ENCODE results near the gene ETNPPL.

ETNPPL gene

DNA sequence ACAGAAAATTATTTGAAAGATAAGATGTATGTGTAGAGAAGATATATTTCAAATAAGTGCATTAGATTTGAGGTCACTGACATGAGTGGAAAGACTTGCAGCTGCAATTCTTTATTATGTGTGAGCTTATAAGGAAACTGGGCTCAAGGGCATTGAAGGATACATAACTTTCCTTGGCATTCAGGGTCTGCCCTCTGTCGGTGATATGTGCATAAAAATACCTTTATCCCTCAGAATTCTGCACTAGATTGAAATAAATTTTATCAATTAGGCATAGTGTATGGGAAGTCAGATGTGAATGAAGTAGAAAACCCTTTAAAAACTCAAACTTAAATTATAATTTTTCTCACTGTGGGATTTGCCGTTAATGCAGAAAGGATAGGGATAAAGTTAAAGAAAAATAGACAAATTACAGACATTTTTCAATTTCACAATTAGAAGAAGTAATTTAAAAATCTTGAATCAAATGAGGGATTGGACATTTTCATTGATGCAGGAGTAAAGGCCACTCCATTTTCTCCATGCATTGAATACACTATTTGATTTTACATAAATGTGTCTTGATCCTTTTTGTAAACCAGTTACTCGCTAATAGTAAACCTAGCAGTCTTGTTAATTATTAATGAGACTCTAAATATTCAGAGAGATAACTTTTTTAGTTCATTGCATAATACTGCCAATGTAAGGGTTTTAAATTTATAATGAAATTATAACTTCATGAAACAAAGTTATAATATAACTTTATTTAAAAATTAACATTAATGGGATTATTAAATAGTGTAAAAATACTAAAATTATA is 21.0 kb upstream of the ETNPPL start:
- TF ChIP-seq CTCF (IDR thresholded peaks at IDR 0.05; ENCODE audit: borderline replicate concordance, control extremely low read depth, extremely low read depth, insufficient read depth, missing control alignments): no peak
- in situ Hi-C loops (cut with MboI; ENCODE audit: low sequenced_read_pairs, unreplicated experiment): no loop called here
- no peak for DNase-seq (ENCODE audit: low spot score)

DNA sequence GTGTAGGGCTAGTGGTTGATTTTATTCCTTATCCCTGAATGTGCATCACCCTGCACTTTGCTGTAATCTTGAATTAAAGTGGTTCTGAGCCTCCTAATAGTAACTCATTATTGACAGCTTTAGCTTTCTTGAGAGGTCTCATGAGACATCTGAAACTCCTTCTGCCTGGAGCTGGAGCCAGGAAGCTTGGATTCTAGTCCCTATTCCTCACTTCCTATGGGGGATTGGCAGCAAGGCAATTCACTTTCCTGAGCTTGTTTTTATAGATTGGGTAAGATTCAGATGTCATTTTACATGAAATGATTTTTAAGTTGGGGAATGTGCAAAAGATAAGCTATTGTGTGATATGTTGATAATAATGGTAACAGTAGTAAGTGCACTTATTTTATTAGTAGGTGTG is 17.1 kb upstream of the ETNPPL start:
- TF ChIP-seq CTCF (IDR thresholded peaks at IDR 0.05; ENCODE audit: borderline replicate concordance, control extremely low read depth, extremely low read depth, insufficient read depth, missing control alignments): no peak
- no peak for DNase-seq (ENCODE audit: low spot score)
- in situ Hi-C loops (cut with MboI; ENCODE audit: low sequenced_read_pairs, unreplicated experiment): no loop called here

GRCh38 chr4:108777388-108777787 is 14.5 kb upstream of the ETNPPL start:
- no peak for DNase-seq (ENCODE audit: low spot score)
- TF ChIP-seq CTCF (IDR thresholded peaks at IDR 0.05; ENCODE audit: borderline replicate concordance, control extremely low read depth, extremely low read depth, insufficient read depth, missing control alignments): no peak
- in situ Hi-C loops (cut with MboI; ENCODE audit: low sequenced_read_pairs, unreplicated experiment): no loop called here

- TF ChIP-seq CTCF (IDR thresholded peaks at IDR 0.05; ENCODE audit: borderline replicate concordance, control extremely low read depth, extremely low read depth, insufficient read depth, missing control alignments): no peak
- in situ Hi-C loops (cut with MboI; ENCODE audit: low sequenced_read_pairs, unreplicated experiment): no loop called here
- DNase-seq (ENCODE audit: low spot score): no peak
Measured at GRCh38 chr4:108775921-108776320, 13.1 kb upstream of the ETNPPL start.

DNA sequence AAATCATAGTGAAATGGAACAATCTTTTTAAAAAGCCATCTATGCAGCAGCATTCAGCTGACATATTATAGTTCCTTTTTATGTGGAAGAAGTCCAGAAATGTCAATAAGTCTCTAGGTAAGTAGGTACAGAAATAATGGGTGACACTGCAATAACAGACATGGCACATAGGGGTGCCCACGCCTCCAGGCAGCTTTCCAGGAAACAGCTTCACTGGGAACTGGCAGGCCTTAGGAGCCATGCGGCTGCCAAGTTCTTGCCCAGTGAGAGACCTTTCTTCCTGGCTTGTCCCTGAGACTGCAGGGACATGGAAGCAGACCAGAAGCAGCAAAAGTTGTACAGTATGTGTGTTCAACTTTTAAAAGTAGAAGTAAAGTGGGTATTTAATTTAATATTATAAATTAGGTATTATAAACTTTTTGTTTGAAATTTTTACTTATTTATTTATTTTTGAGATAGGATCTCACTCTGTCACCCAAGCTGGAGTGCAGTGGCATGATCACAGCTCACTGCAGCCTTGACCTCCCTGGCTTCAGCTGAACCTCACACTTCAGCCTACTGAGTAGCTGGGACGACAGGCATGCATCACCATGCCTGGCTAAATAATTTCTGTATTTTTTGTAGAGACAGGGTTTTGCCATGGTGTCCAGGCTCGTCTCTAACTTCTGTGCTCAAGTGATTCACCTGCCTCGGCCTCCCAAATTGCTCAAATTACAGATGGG is 12.1 kb upstream of the ETNPPL start:
- no peak for TF ChIP-seq CTCF (IDR thresholded peaks at IDR 0.05; ENCODE audit: borderline replicate concordance, control extremely low read depth, extremely low read depth, insufficient read depth, missing control alignments)
- in situ Hi-C loops (cut with MboI; ENCODE audit: low sequenced_read_pairs, unreplicated experiment): no loop called here
- DNase-seq (ENCODE audit: low spot score): no peak

DNA sequence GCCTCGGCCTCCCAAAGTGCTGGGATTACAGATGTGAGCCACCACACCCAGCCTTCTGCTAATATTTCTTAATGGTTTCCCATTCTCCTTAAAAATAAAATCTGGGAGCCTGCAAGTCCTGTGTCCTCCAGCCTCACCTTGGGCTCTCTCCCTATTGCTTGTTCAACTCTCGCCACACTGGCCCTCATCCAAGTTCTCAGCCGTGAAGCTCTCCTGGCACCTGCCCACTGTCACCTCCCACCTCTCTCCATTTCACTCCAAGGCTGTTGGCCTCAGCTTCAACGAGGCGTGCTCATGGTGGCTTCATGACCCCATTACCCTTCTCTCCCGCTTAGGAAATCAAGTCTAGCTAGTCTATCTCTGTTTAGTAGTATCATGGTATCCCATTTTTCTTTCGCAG is 9.5 kb upstream of the ETNPPL start:
- TF ChIP-seq CTCF (IDR thresholded peaks at IDR 0.05; ENCODE audit: borderline replicate concordance, control extremely low read depth, extremely low read depth, insufficient read depth, missing control alignments): no peak
- in situ Hi-C loops (cut with MboI; ENCODE audit: low sequenced_read_pairs, unreplicated experiment): no loop called here
- DNase-seq (ENCODE audit: low spot score): no peak
